HEK293T (cell line): Measurements from ENCODE around the gene FBXO28.
"Not testable (repeated sequence)": the region's sequence is repeated elsewhere in the genome, so short reads cannot be mapped to it uniquely, and the experiment has no call there.

Experiments used
- ELF4 ChIP-seq: fragments of 450-650 bp; IDR thresholded peaks from 2 replicates; pipeline ENCODE4 v1.6.1; 2017; ENCODE audit warnings: antibody characterized with exemption
- LEF1 ChIP-seq: fragments of 450-650 bp; IDR thresholded peaks from 2 replicates; pipeline ENCODE4 v1.6.1; 2017; ENCODE audit warnings: mild to moderate bottlenecking, borderline replicate concordance
- NFRKB ChIP-seq: fragments of 450-650 bp; IDR thresholded peaks from 2 replicates; pipeline ENCODE4 v1.6.1; 2016; ENCODE audit warnings: mild to moderate bottlenecking, moderate library complexity
- PKNOX1 ChIP-seq: fragments of 450-650 bp; IDR thresholded peaks from 2 replicates; pipeline ENCODE4 v1.6.1; 2016
- SUZ12 ChIP-seq: fragments of 450-650 bp; IDR thresholded peaks from 2 replicates; pipeline ENCODE4 v1.6.1; 2016; ENCODE audit warnings: mild to moderate bottlenecking
- TARDBP ChIP-seq: fragments of 450-650 bp; IDR thresholded peaks from 2 replicates; pipeline ENCODE4 v1.6.1; 2016

- TF ChIP-seq PKNOX1, ELF4, TARDBP, LEF1, SUZ12, NFRKB: not testable (repeated sequence)
Observed at GRCh38 chr1:224205931-224206538, 92.1 kb downstream of the FBXO28 start.
